Activated CD8-positive, alpha-beta T cell treated with anti-CD3 and anti-CD28 coated beads for 36 hours (primary cell): ENCODE data around the gene PCDH18. TPM values are rescaled to one million over a fixed set of nuclear protein-coding genes. Genes with fewer than 3 reads are reported as not detected.

ENCODE experiments used
- ATAC-seq: fragments of 200-7000 bp; cut with Tn5 transposase; one replicate; pipeline ENCODE4 v1.10.0; 2021; ENCODE audit warnings: mild to moderate bottlenecking, moderate library complexity
- CTCF ChIA-PET: fragments of 350-600 bp; sonication (Branson Sonifier 250); formaldehyde crosslinking; loops from one replicate; lab custom pipeline; 2021; ENCODE audit warnings: antibody characterized with exemption; lab: Charles Lee
- POLR2A ChIA-PET: fragments of 350-600 bp; sonication (Branson Sonifier 250); formaldehyde crosslinking; loops from one replicate; lab custom pipeline; 2021; ENCODE audit warnings: antibody characterized with exemption; lab: Charles Lee
- DNase-seq: peaks from one replicate; pipeline ENCODE4 v3.0.0-alpha.2; 2020
- H3K27ac Mint-ChIP-seq: one replicate; pipeline ENCODE4 v1.8.0; 2021; ENCODE audit warnings: mild to moderate bottlenecking, mixed read lengths
- H3K27me3 Mint-ChIP-seq: one replicate; pipeline ENCODE4 v1.8.0; 2021; ENCODE audit warnings: mixed read lengths
- H3K36me3 Mint-ChIP-seq: one replicate; pipeline ENCODE4 v1.8.0; 2021; ENCODE audit warnings: low read depth, mixed read lengths
- H3K4me1 Mint-ChIP-seq: one replicate; pipeline ENCODE4 v1.8.0; 2021; ENCODE audit warnings: low read depth, mixed read lengths
- H3K4me3 Mint-ChIP-seq: one replicate; pipeline ENCODE4 v1.8.0; 2021; ENCODE audit warnings: mild to moderate bottlenecking, moderate library complexity, mixed read lengths
- H3K9me3 Mint-ChIP-seq: one replicate; pipeline ENCODE4 v1.8.0; 2021; ENCODE audit warnings: mixed read lengths
- intact Hi-C: fragments of 100-400 bp; cut with micrococcal nuclease; formaldehyde crosslinking; loops from one replicate; pipeline ENCODE4 v1.10.0; 2022
- total RNA-seq, 2 experiments: library from RNA; stranded (reverse); gene quantifications; one replicate each; pipeline ENCODE4 v1.2.3, GENCODE V29; 2021
- TF ChIP-seq, protein P1 (sequence below): fragments of 200-600 bp; IDR thresholded peaks from one replicate; pipeline ENCODE4 v1.8.0; 2022; ENCODE audit warnings: antibody characterized with exemption, mild to moderate bottlenecking

The PCDH18 gene
- total RNA-seq, 2 experiments from 2014 or later = not detected

DNA sequence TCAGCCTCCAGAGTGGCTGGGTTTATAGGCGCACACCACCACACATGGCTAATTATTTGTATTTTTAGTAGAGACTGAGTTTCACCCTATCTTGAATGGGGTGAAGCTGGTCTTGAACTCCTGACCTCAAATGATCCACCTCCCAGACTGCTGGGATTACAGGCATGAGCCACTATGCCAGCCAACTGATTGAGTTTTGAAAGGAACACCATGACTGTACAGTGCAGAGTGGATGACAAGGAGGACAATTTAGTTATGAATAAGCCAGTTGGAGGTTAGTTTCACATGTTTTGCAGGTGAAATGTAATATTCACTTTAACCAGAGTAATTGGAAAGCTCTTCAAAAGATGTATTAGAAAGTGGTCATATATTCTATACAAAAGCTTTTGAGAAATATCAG, 60.8 kb downstream of the PCDH18 start:
- Mint-ChIP-seq H3K4me1 (no peaks in the 10 kb centered on the region), H3K4me3 (no peak overlapping the region), H3K36me3 (no peaks in the 10 kb centered on the region), H3K27ac (no peak overlapping the region), H3K9me3 (peaks cover 5% of the 10 kb centered on the region), H3K27me3 (no peaks in the 10 kb centered on the region)
- intact Hi-C loops = no loop called here
- TF ChIP-seq, protein P1, sequence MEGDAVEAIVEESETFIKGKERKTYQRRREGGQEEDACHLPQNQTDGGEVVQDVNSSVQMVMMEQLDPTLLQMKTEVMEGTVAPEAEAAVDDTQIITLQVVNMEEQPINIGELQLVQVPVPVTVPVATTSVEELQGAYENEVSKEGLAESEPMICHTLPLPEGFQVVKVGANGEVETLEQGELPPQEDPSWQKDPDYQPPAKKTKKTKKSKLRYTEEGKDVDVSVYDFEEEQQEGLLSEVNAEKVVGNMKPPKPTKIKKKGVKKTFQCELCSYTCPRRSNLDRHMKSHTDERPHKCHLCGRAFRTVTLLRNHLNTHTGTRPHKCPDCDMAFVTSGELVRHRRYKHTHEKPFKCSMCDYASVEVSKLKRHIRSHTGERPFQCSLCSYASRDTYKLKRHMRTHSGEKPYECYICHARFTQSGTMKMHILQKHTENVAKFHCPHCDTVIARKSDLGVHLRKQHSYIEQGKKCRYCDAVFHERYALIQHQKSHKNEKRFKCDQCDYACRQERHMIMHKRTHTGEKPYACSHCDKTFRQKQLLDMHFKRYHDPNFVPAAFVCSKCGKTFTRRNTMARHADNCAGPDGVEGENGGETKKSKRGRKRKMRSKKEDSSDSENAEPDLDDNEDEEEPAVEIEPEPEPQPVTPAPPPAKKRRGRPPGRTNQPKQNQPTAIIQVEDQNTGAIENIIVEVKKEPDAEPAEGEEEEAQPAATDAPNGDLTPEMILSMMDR = no peak
- POLR2A ChIA-PET = no interaction called here
- CTCF ChIA-PET = no interaction called here
- ATAC-seq (no peak), DNase-seq (no peak)

DNA sequence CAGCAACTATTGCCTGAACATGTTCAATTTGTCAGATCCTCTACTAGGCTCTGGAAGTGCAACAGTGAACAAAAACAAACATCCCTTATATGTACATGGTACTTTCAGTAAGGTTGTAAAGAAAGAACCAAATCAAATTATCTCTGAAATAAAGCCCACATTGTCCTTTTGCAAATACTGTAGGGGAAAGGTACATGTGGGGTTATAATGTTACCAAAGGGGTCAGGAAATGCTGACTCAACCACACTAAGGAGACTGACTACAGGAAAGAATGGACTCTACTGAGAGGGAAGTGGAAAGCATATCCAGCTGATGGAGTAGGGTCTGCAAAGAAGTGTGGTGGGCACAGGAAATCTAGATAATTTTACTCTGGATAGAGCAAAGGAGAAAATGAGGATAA, 61.5 kb downstream of the PCDH18 start:
- CTCF ChIA-PET = no interaction called here
- peaks cover 5% of the 10 kb centered on the region for H3K9me3 Mint-ChIP-seq

More for the DNA sequence above, 61.5 kb downstream of the PCDH18 start:
- H3K36me3 Mint-ChIP-seq = no peaks in the 10 kb centered on the region
- no peak overlapping the region for H3K4me3 Mint-ChIP-seq
- no peak for DNase-seq
- H3K27me3 Mint-ChIP-seq = no peaks in the 10 kb centered on the region
- TF ChIP-seq, protein P1 = no peak
- H3K27ac Mint-ChIP-seq = no peak overlapping the region
- ATAC-seq = no peak
- intact Hi-C loops = no loop called here
- POLR2A ChIA-PET = no interaction called here
- H3K4me1 Mint-ChIP-seq = no peaks in the 10 kb centered on the region
